CD4-positive, alpha-beta T cell (primary cell): ENCODE results near the gene ATP4B. TPM values are rescaled to one million over a fixed set of nuclear protein-coding genes. Genes with fewer than 3 reads are reported as not detected.

Source experiments
- ATAC-seq: fragments of 200-7000 bp; cut with Tn5 transposase; one replicate; pipeline ENCODE4 v1.10.0; 2022; ENCODE audit warnings: mild to moderate bottlenecking; ENCODE audit not compliant: poor library complexity
- CTCF ChIA-PET: fragments of 350-600 bp; sonication (Branson Sonifier 250); formaldehyde crosslinking; loops from one replicate; lab custom pipeline; 2021; ENCODE audit warnings: antibody characterized with exemption, inconsistent platforms; lab: Charles Lee
- POLR2A ChIA-PET: fragments of 350-600 bp; sonication (Branson Sonifier 250); formaldehyde crosslinking; loops from one replicate; lab custom pipeline; 2021; ENCODE audit warnings: antibody characterized with exemption, inconsistent platforms; lab: Charles Lee
- DNase-seq, 14 experiments: peaks; one replicate each; pipeline ENCODE4 v3.0.0-alpha.2; 2013 to 2020; ENCODE audit warnings: mixed read lengths in 2 of 14
- H3K27ac ChIP-seq, 2 donors: one replicate each; pipeline versions ENCODE4 v1.5.1 to v1.7.0; 2013; ENCODE audit warnings: low read length in 2 of 2, low read depth in 1 of 2, mild to moderate bottlenecking in 1 of 2
- H3K27me3 ChIP-seq, 2 experiments: 1 replicate in 1 of 2; 2 replicates in 1 of 2; pipeline versions ENCODE4 v1.6.1 to v1.7.0; 2013; ENCODE audit warnings: low read length in 2 of 2, control low read depth in 1 of 2, mild to moderate bottlenecking in 1 of 2, moderate library complexity in 1 of 2; ENCODE audit not compliant: insufficient read depth in 2 of 2, control insufficient read depth in 1 of 2
- H3K36me3 ChIP-seq: one replicate; pipeline ENCODE4 v1.6.1; 2013; ENCODE audit warnings: low read length, control low read depth; ENCODE audit not compliant: insufficient read depth
- H3K4me1 ChIP-seq: one replicate; pipeline ENCODE4 v1.6.1; 2013; ENCODE audit warnings: low read length, control low read depth; ENCODE audit not compliant: insufficient read depth
- H3K4me3 ChIP-seq: one replicate; pipeline ENCODE4 v1.5.1; 2013; ENCODE audit warnings: mild to moderate bottlenecking, low read length, moderate library complexity
- H3K9me3 ChIP-seq, 2 experiments: 1 replicate in 1 of 2; 2 replicates in 1 of 2; pipeline versions ENCODE4 v1.6.1 to v1.7.0; 2013; ENCODE audit warnings: low read length in 2 of 2, mild to moderate bottlenecking in 2 of 2, control low read depth in 1 of 2, moderate library complexity in 1 of 2; ENCODE audit not compliant: control insufficient read depth in 1 of 2, insufficient read depth in 1 of 2
- H3K27ac Mint-ChIP-seq: one replicate; pipeline ENCODE4 v1.8.0; 2020; ENCODE audit warnings: mixed read lengths
- H3K27me3 Mint-ChIP-seq: one replicate; pipeline ENCODE4 v1.8.0; 2021; ENCODE audit warnings: mixed read lengths
- H3K36me3 Mint-ChIP-seq: one replicate; pipeline ENCODE4 v1.8.0; 2021; ENCODE audit warnings: low read depth, mixed read lengths
- H3K4me1 Mint-ChIP-seq: one replicate; pipeline ENCODE4 v1.8.0; 2021; ENCODE audit warnings: low read depth, mixed read lengths
- H3K4me3 Mint-ChIP-seq: one replicate; pipeline ENCODE4 v1.8.0; 2020; ENCODE audit warnings: mild to moderate bottlenecking, mixed read lengths
- H3K9me3 Mint-ChIP-seq: one replicate; pipeline ENCODE4 v1.8.0; 2020; ENCODE audit warnings: mixed read lengths
- intact Hi-C, 2 experiments: fragments of 100-400 bp; cut with DNase I in 1 of 2; cut with micrococcal nuclease in 1 of 2; formaldehyde crosslinking; loops; one replicate each; pipeline versions ENCODE4 v1.15.1 to v1.9.0; 2023 to 2025; cut with DNase I, micrococcal nuclease
- total RNA-seq, 174 experiments: library from RNA in 2 of 174; stranded (reverse) in 2 of 174; gene quantifications; one replicate each; pipeline ENCODE4 v1.2.3 and lab custom pipeline; 2021 to 2026
- TF ChIP-seq, protein P1 (sequence below): fragments of 200-600 bp; IDR thresholded peaks from one replicate; pipeline ENCODE4 v1.8.0; 2022; ENCODE audit warnings: antibody characterized with exemption, mild to moderate bottlenecking

ATP4B gene
- total RNA-seq, 2 experiments from 2014 or later = not detected

- peak in 2 of 14 experiments; percentile 35 to 39 for DNase-seq
- intact Hi-C loops = no loop called here
- Mint-ChIP-seq H3K4me3 (no peak overlapping the region), H3K27ac (no peak overlapping the region), H3K4me1 (no peaks in the 10 kb centered on the region), H3K36me3 (peaks cover 13% of the 10 kb centered on the region), H3K27me3 (no peaks in the 10 kb centered on the region), H3K9me3 (no peaks in the 10 kb centered on the region)
- Histone ChIP-seq H3K4me1 (peaks cover 4% of the 10 kb centered on the region), H3K27me3 (no peaks in the 10 kb centered on the region), H3K9me3 (no peaks in the 10 kb centered on the region), H3K4me3 (no peak overlapping the region), H3K36me3 (peaks cover 9% of the 10 kb centered on the region), H3K27ac (no peak overlapping the region)
- POLR2A ChIA-PET = no interaction called here
- TF ChIP-seq, protein P1, sequence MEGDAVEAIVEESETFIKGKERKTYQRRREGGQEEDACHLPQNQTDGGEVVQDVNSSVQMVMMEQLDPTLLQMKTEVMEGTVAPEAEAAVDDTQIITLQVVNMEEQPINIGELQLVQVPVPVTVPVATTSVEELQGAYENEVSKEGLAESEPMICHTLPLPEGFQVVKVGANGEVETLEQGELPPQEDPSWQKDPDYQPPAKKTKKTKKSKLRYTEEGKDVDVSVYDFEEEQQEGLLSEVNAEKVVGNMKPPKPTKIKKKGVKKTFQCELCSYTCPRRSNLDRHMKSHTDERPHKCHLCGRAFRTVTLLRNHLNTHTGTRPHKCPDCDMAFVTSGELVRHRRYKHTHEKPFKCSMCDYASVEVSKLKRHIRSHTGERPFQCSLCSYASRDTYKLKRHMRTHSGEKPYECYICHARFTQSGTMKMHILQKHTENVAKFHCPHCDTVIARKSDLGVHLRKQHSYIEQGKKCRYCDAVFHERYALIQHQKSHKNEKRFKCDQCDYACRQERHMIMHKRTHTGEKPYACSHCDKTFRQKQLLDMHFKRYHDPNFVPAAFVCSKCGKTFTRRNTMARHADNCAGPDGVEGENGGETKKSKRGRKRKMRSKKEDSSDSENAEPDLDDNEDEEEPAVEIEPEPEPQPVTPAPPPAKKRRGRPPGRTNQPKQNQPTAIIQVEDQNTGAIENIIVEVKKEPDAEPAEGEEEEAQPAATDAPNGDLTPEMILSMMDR = no peak
- CTCF ChIA-PET = no interaction called here
- no peak for ATAC-seq
Measured at GRCh38 chr13:113616281-113616906, 41.6 kb downstream of the ATP4B start.

DNA sequence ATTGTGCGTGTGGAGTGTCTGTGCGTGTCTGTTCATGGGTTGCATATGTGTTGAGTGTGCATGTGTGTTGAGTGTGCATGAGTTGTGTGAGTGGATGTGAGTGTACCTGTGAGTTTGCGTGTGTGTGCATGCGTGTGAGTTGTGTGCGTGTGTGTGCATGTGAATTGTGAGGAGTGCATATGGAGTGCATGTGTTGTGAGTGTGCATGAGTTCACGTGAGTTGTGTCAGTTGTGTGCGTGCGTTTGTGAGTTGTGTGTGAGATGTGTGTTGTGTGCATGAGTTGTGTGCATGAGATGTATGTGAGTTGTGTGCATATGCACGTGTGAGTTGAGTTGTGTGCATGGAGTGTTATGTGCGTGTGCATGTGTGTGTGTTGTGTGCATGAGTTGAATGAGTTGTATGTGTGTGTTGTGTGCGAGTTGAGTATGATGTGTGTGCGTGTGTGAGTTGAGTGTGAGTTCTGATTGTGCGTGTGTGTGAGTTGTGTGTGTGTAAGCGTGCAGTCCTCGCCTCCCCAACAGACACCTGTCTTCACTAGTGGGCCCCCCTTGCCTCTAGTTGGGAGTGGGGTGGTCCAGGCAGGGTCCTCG is 44.1 kb downstream of the ATP4B start:
- TF ChIP-seq, protein P1 = no peak
- ATAC-seq = no peak
- POLR2A ChIA-PET = no interaction called here
- no peaks in the 10 kb centered on the region for H3K4me1 Mint-ChIP-seq
- Histone ChIP-seq H3K36me3 (peaks cover 9% of the 10 kb centered on the region), H3K27ac (no peak overlapping the region), H3K4me3 (no peak overlapping the region), H3K4me1 (peaks cover 4% of the 10 kb centered on the region), H3K9me3 (no peaks in the 10 kb centered on the region), H3K27me3 (no peaks in the 10 kb centered on the region)
- H3K4me3 Mint-ChIP-seq = no peak overlapping the region
- no peak overlapping the region for H3K27ac Mint-ChIP-seq
- intact Hi-C loops = no loop called here
- peaks cover 24% of the 10 kb centered on the region for H3K36me3 Mint-ChIP-seq
- CTCF ChIA-PET = no interaction called here
- no peaks in the 10 kb centered on the region for H3K27me3 Mint-ChIP-seq
- DNase-seq = no peak
- no peaks in the 10 kb centered on the region for H3K9me3 Mint-ChIP-seq

GRCh38 chr13:113612607-113613006 is 45.4 kb downstream of the ATP4B start:
- DNase-seq (no peak), ATAC-seq (no peak)
- CTCF ChIA-PET = no interaction called here
- Mint-ChIP-seq H3K36me3 (peaks cover 28% of the 10 kb centered on the region), H3K27ac (no peak overlapping the region), H3K4me1 (peaks cover 5% of the 10 kb centered on the region), H3K27me3 (no peaks in the 10 kb centered on the region), H3K4me3 (no peak overlapping the region), H3K9me3 (no peaks in the 10 kb centered on the region)
- H3K27ac ChIP-seq = no peak overlapping the region
- H3K4me1 ChIP-seq = peaks cover 4% of the 10 kb centered on the region
- no peaks in the 10 kb centered on the region for H3K27me3 ChIP-seq
- POLR2A ChIA-PET = no interaction called here
- TF ChIP-seq, protein P1 = no peak
- no peaks in the 10 kb centered on the region for H3K9me3 ChIP-seq
- peaks cover 9% of the 10 kb centered on the region for H3K36me3 ChIP-seq
- intact Hi-C loops = no loop called here
- H3K4me3 ChIP-seq = no peak overlapping the region
